ENCODE results near the gene BIN1.

The BIN1 gene

GRCh38 chr2:127049927-127050802, 56.8 kb downstream of the BIN1 start:
- TF ChIP-seq POLR2AphosphoS5 (IDR thresholded peaks at IDR 0.05; ENCODE audit: low read depth, low read length), result no peak
- no peak for TF ChIP-seq TAF1 (IDR thresholded peaks at IDR 0.05; ENCODE audit: borderline replicate concordance, insufficient read depth, low read length)
- TF ChIP-seq REST (IDR thresholded peaks at IDR 0.05; ENCODE audit: insufficient read depth in 1 of 2, low read depth in 2 of 2, low read length in 2 of 2), result no peak
- TF ChIP-seq FOXP2 (optimal IDR thresholded peaks at IDR 0.05; ENCODE audit: borderline replicate concordance, extremely low read depth, extremely low read length, insufficient read depth), result no peak
- TF ChIP-seq SIN3A (IDR thresholded peaks at IDR 0.05; ENCODE audit: borderline replicate concordance, insufficient read depth, low read length), result no peak

GRCh38 chr2:127048969-127049897, 57.7 kb downstream of the BIN1 start:
- TF ChIP-seq TAF1 (IDR thresholded peaks at IDR 0.05; ENCODE audit: borderline replicate concordance, insufficient read depth, low read length), result no peak
- no peak for TF ChIP-seq FOXP2 (optimal IDR thresholded peaks at IDR 0.05; ENCODE audit: borderline replicate concordance, extremely low read depth, extremely low read length, insufficient read depth)
- no peak for TF ChIP-seq SIN3A (IDR thresholded peaks at IDR 0.05; ENCODE audit: borderline replicate concordance, insufficient read depth, low read length)
- no peak for TF ChIP-seq POLR2AphosphoS5 (IDR thresholded peaks at IDR 0.05; ENCODE audit: low read depth, low read length)
- no peak for TF ChIP-seq REST (IDR thresholded peaks at IDR 0.05; ENCODE audit: insufficient read depth in 1 of 2, low read depth in 2 of 2, low read length in 2 of 2)

- TF ChIP-seq SIN3A (IDR thresholded peaks at IDR 0.05; ENCODE audit: borderline replicate concordance, insufficient read depth, low read length), result no peak
- no peak for TF ChIP-seq REST (IDR thresholded peaks at IDR 0.05; ENCODE audit: insufficient read depth in 1 of 2, low read depth in 2 of 2, low read length in 2 of 2)
- no peak for TF ChIP-seq TAF1 (IDR thresholded peaks at IDR 0.05; ENCODE audit: borderline replicate concordance, insufficient read depth, low read length)
- TF ChIP-seq FOXP2 (optimal IDR thresholded peaks at IDR 0.05; ENCODE audit: borderline replicate concordance, extremely low read depth, extremely low read length, insufficient read depth), result no peak
- no peak for TF ChIP-seq POLR2AphosphoS5 (IDR thresholded peaks at IDR 0.05; ENCODE audit: low read depth, low read length)
These were observed 58.4 kb downstream of the BIN1 start for GRCh38 chr2:127048618-127048935.

GRCh38 chr2:127047716-127048617, 59.0 kb downstream of the BIN1 start:
- TF ChIP-seq REST (IDR thresholded peaks at IDR 0.05; ENCODE audit: insufficient read depth in 1 of 2, low read depth in 2 of 2, low read length in 2 of 2), result no peak
- TF ChIP-seq POLR2AphosphoS5 (IDR thresholded peaks at IDR 0.05; ENCODE audit: low read depth, low read length), result no peak
- TF ChIP-seq SIN3A (IDR thresholded peaks at IDR 0.05; ENCODE audit: borderline replicate concordance, insufficient read depth, low read length), result no peak
- no peak for TF ChIP-seq TAF1 (IDR thresholded peaks at IDR 0.05; ENCODE audit: borderline replicate concordance, insufficient read depth, low read length)
- TF ChIP-seq FOXP2 (optimal IDR thresholded peaks at IDR 0.05; ENCODE audit: borderline replicate concordance, extremely low read depth, extremely low read length, insufficient read depth), result no peak

All from PFSK-1 (cell line).